ENCODE data around the gene CTNNA3.

- TF ChIP-seq POLR2A (IDR thresholded peaks at IDR 0.05; ENCODE audit: borderline replicate concordance, extremely low read depth, insufficient read depth, insufficient read length) (no peak), POLR2AphosphoS5 (IDR thresholded peaks at IDR 0.05; ENCODE audit: low read depth, low read length) (no peak), CTCF (IDR thresholded peaks at IDR 0.05 in 2 of 3, conservative IDR thresholded peaks at IDR 0.05 in 1 of 3; ENCODE audit: borderline replicate concordance in 1 of 3, insufficient read depth in 1 of 3, low read depth in 2 of 3, low read length in 2 of 3) (no peak), CBX3 (IDR thresholded peaks at IDR 0.05; ENCODE audit: low read depth) (no peak), REST (IDR thresholded peaks at IDR 0.05; ENCODE audit: low read depth) (no peak), RAD21 (IDR thresholded peaks at IDR 0.05; ENCODE audit: low read depth) (no peak)
Measured at GRCh38 chr10:65943451-65943850, 1752.5 kb downstream of the CTNNA3 start.
